NK-92 (cell line): ENCODE results near the gene FANCL.
"Not testable (repeated sequence)": the region's sequence is repeated elsewhere in the genome, so short reads cannot be mapped to it uniquely, and the experiment has no call there.

Experiments
- DNase-seq: peaks from one replicate; lab custom pipeline; 2025; ENCODE audit not compliant: unreplicated experiment; lab: John Stamatoyannopoulos, UW

FANCL gene

GRCh38 chr2:58207189-58207588 lies 33.9 kb downstream of the FANCL start:
- DNase-seq = no peak

- no peak for DNase-seq
Measured at GRCh38 chr2:58206785-58207184, 34.3 kb downstream of the FANCL start.

GRCh38 chr2:58204195-58204959 lies 36.7 kb downstream of the FANCL start:
- DNase-seq = no peak

GRCh38 chr2:58203018-58203417 lies 38.1 kb downstream of the FANCL start:
- DNase-seq = no peak

- DNase-seq = no peak
Measured at GRCh38 chr2:58202404-58202803, 38.7 kb downstream of the FANCL start.

GRCh38 chr2:58197894-58198293 lies 43.2 kb downstream of the FANCL start:
- DNase-seq = no peak

DNA sequence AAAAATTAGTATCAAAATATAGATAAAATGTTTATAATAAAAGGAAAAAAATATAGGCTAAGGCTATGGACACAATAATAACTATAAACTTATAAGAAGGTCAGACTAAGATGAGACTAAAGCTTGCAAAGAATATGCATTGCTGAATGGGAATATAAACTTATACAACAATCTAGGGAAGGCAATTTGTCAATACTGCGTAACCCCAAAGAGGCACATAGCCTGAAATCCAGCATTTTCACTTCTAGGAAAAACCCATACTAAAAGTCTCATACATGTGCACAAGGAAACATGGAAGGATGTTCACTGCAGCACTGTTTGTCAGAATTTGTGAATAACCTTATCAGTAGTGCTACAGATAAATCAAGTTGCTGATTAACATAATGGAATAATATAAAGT lies 45.5 kb downstream of the FANCL start:
- DNase-seq = no peak

DNA sequence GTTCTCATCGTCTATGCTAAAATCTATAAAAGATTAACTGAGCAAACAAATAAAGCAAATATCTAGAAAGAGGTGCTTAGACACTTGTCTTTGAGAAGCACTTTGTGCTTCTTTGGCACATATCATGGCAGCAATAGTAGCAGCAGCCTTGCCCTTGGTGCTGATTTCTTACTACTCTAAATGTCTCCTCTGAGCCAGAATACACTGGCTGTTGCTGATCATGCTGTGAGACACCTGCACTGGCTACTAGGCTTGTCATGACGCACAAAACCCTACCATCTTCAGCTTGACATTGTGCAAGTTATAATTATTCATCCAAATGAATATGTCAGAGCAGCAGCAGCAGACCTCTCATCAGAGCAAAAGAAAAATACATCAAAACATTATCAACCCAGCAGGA lies 46.7 kb downstream of the FANCL start:
- no peak for DNase-seq

GRCh38 chr2:58187022-58187421 lies 54.1 kb downstream of the FANCL start:
- DNase-seq = not testable (repeated sequence)

DNA sequence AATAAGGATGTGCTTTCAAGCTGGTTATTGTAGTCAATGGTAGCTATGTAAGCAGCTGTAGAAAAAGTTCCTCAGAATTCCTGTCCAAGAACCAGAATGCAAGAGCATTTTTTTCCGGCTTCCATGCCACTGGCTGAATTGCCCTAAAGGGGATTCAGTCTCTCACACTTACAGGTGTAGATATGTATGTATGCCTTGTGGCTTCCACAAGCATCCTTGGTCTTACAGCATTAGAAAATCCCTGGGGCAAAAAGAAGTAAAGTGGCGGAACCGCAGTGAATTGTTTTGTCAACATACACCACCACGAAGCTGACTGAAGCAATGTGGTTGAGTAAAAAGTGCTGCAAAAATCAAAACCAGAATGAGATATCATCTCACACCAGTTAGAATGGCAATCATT lies 54.6 kb downstream of the FANCL start:
- no peak for DNase-seq

DNA sequence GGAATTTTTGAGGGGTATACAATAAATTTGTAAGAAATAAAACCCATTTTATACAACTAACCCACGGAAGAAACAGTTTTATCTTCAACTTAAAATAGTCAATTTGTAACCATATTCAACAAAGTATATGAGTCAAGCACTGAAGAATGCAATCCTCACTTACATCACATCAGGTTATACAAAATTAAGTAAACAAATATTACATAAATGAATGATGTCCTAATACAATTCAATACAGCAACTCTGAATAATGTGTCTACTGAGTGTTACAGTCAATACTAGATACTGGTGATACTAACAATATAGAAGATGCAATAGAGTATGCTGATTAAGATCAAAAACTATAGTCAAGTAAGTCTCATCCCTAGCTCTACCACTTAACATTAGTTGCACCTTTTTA lies 58.6 kb downstream of the FANCL start:
- DNase-seq = no peak

- no peak for DNase-seq
Measured at GRCh38 chr2:58180635-58181034, 60.5 kb downstream of the FANCL start.

DNA sequence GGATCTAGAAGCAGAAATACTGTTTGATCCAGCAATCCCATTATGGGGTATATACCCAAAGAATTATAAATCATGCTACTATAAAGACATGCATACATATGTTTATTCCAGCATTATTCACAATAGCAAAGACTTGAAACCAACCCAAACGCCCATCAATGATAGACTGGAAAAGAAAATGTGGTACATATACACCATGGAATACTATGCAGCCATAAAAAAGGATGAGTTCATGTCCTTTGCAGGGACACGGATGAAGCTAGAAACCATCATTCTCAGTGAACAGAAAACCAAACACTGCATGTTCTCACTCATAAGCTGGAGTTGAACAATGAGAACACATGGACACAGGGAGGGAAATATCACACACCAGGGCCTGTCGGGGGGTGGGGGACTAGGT lies 61.0 kb downstream of the FANCL start:
- DNase-seq = not testable (repeated sequence)

DNA sequence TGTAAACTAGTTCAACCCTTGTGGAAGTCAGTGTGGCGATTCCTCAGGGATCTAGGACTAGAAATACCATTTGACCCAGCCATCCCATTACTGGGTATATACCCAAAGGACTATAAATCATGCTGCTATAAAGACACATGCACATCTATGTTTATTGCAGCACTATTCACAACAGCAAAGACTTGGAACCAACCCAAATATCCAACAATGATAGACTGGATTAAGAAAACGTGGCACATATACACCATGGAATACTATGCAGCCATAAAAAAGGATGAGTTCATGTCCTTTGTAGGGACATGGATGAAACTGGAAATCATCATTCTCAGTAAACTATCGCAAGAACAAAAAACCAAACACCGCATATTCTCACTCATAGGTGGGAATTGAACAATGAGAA lies 63.9 kb downstream of the FANCL start:
- not testable (repeated sequence) for DNase-seq

GRCh38 chr2:58171831-58172230 lies 69.3 kb downstream of the FANCL start:
- not testable (repeated sequence) for DNase-seq

DNA sequence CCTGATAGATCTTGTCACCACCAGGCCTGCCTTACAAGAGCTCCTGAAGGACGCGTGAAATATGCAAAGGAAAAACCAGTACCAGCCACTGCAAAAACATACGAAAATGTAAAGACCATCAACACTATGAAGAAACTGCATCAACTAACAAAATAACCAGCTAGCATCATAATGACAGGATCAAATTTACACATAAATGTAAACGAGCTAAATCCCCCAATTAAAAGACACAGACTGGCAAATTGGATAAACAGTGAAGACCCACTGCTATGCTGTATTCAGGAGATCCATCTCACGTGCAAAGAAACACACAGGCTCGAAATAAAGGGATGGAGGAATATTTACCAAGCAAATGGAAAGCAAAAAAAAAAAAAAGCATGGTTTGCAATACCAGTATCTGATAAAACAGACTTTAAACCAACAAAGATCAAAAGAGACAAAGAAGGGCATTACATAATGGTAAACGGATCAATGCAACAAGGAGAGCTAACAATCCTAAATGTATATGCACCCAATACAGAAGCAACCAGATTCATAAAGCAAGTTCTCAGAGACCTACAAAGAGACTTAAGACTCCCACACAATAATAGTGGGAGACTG lies 70.7 kb downstream of the FANCL start:
- DNase-seq = not testable (repeated sequence)

DNA sequence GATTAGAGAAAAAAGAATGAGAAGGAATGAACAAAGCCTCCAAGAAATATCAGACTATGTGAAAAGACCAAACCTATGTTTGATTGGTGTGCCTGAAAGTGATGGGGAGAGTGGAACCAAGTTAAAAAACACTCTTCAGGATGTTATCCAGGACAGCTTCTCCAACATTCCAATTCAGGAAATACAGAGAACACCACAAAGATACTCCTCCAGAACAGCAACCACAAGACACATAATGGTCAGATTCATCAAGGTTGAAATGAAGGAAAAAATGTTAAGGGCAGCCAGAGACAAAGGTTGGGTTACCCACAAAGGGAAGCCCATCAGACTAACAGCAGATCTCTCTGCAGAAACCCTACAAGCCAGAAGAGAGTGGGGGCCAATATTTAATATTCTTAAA lies 71.3 kb downstream of the FANCL start:
- not testable (repeated sequence) for DNase-seq

DNA sequence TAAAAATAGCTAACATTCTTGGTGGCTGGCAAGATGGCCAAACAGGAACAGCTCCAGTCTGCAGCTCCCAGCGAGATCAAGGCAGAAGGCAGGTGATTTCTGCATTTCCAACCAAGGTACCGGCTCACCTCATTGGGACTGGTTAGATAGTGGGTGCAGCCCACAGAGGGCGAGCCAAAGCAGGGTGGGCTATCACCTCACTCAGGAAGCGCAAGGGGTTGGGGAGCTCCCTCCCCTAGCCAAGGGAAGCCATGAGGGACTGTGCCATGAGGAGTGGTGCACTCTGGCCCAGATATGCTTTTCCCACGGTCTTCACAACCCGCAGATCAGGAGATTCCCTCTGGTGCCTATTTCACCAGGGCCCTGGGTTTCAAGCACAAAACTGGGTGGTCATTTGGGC lies 73.0 kb downstream of the FANCL start:
- DNase-seq = not testable (repeated sequence)

DNA sequence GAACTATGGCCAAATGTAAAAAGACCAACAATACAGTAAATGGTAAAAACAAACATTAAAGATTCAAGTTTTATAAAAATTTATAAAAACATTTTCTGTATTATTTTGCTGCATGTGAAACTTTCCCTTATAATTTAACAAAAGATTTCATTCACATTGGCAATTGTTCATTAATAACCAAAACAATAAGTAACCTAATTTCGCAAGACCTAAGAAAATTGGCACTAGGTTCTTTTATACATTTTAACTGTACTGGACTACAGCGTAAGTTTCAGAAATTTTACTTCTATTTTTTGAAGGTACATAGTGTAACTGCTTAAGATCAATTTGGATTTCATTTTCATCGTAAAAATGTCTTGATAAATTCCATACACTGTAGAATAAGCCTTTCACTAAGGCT lies 77.2 kb downstream of the FANCL start:
- no peak for DNase-seq

GRCh38 chr2:58158481-58158880 lies 82.6 kb downstream of the FANCL start:
- DNase-seq = no peak

- no peak for DNase-seq
Measured at GRCh38 chr2:58157754-58158153, 83.4 kb downstream of the FANCL start.

DNA sequence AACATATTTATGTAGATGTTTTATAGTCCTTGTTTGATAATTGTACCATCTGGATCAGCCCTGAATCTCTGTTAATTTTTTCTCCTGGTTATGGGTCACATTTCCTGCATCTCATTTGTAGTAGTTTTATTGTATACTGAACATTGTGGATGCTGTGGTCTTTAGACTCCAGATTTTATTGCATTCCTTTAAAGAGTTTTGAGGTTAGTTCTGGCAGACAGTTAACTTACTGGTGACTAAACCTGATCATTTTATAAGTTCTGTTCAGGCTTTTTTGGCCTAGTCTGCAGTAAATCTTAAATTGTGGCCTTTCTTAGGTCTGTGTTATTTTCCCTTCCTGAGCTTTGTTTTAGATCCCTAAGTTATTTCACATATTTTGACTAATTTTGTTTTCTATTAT lies 84.3 kb downstream of the FANCL start:
- DNase-seq = no peak
